ENCODE data around the gene CACNG5. TPM values are rescaled to one million over a fixed set of nuclear protein-coding genes. Genes with fewer than 3 reads are reported as not detected.

CACNG5 gene
- total RNA-seq, 4 donors from 2014 or later, result not detected

DNA sequence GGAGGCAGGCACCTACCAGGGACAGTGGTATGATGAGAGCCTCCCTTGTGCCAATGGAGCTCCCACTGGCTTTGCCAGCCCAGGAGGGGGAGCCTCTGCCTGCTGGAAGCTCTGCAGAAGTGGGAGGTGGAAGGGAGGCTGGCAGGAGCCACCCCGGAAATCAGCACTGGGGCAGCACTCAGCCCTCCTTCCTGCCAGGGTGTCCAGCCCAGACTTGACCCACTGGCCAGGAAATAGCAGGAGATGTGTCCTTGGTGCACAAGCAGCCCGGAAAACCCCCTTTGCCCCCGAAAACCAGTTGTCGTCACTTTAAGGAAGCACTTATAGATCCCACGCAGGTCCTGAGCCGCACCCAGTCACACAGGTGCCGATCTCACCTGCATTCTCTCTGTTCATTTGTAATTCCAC lies 80.3 kb downstream of the CACNG5 start:
- no peak overlapping the region for H3K4me3 ChIP-seq (ENCODE audit: low read depth, poor library complexity, severe bottlenecking)
- DNase-seq (ENCODE audit: low spot score in 2 of 2), result no peak
- intact Hi-C loops (cut with DNase I; ENCODE audit: low total_unique reads), result no loop called here
- no peak for TF ChIP-seq POLR2A (IDR thresholded peaks at IDR 0.05)
- TF ChIP-seq, protein P1, sequence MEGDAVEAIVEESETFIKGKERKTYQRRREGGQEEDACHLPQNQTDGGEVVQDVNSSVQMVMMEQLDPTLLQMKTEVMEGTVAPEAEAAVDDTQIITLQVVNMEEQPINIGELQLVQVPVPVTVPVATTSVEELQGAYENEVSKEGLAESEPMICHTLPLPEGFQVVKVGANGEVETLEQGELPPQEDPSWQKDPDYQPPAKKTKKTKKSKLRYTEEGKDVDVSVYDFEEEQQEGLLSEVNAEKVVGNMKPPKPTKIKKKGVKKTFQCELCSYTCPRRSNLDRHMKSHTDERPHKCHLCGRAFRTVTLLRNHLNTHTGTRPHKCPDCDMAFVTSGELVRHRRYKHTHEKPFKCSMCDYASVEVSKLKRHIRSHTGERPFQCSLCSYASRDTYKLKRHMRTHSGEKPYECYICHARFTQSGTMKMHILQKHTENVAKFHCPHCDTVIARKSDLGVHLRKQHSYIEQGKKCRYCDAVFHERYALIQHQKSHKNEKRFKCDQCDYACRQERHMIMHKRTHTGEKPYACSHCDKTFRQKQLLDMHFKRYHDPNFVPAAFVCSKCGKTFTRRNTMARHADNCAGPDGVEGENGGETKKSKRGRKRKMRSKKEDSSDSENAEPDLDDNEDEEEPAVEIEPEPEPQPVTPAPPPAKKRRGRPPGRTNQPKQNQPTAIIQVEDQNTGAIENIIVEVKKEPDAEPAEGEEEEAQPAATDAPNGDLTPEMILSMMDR (IDR thresholded peaks at IDR 0.05), result no peak
- WGBS, 2 donors, result 39 to 42% methylated on average over 7 of the region's 7 CpGs

DNA sequence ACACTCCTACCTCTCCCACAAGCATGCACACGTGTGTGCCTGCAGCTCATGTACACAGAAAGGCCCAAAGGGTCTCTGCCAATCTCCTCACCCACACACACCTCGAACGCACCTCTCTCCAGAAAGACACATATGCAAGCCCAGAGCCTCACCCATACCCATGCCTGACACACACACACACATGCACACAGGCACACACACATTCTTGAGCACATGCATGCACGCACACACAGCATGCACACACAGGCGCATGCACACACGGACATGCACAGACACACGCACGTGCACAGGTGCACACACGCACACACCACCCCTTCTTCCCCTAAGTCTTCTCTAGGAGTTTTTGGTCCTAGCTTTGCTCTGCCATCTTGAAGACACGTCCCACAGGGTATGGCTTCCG lies 80.9 kb downstream of the CACNG5 start:
- 75 to 84% methylated on average over 11 of the region's 11 CpGs for WGBS, 2 donors
- DNase-seq (ENCODE audit: low spot score in 2 of 2), result no peak
- intact Hi-C loops (cut with DNase I; ENCODE audit: low total_unique reads), result no loop called here
- H3K4me3 ChIP-seq (ENCODE audit: low read depth, poor library complexity, severe bottlenecking), result no peak overlapping the region
- TF ChIP-seq POLR2A (IDR thresholded peaks at IDR 0.05), result no peak
- TF ChIP-seq, protein P1 (IDR thresholded peaks at IDR 0.05), result no peak

DNA sequence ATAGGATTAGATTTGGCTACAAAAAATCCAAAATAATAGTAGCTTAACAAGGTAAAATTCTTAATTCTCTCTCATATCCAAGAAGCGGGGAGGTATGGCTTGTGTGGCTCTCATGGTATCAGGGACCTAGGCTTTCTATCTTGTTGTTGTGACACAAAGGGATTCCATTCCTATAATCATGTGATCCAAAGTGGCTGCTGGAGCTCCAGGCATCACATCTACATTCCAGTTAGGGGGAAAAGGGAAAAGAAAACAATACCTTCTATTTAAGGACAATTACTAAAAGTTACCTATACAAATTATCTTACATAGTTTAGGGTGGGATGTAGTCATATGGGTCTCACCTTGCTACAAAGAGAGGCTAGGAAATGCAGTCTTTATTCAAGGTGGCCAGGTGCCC lies 82.0 kb downstream of the CACNG5 start:
- DNase-seq (ENCODE audit: low spot score in 2 of 2), result no peak
- intact Hi-C loops (cut with DNase I; ENCODE audit: low total_unique reads), result no loop called here
- no peak overlapping the region for H3K4me3 ChIP-seq (ENCODE audit: low read depth, poor library complexity, severe bottlenecking)
- TF ChIP-seq, protein P1 (IDR thresholded peaks at IDR 0.05), result no peak
- TF ChIP-seq POLR2A (IDR thresholded peaks at IDR 0.05), result no peak
- WGBS, 2 donors, result 90 to 97% methylated on average over 1 of the region's 1 CpG

DNA sequence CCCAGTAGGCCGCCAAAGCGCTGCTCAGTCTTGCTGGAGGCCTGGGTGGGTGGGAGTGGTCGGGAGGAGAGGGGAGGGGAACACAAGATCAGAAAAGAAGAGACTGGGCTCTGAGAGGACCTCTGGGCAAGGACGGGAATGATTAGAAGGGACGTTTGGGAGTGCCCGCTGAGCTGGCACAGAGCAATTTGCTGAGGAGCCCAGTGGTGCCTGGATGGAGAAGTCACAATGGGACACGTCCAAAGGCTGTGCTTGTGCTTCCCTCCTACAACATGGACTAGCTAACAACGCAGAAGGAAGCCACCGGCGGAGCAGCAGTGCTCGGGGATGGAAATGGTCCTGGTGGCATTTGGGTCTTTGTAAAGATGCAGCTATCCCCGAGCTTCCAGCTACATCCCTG lies 84.0 kb downstream of the CACNG5 start:
- no peak for TF ChIP-seq POLR2A (IDR thresholded peaks at IDR 0.05)
- TF ChIP-seq, protein P1 (IDR thresholded peaks at IDR 0.05), result no peak
- 84 to 89% methylated on average over 12 of the region's 12 CpGs for WGBS, 2 donors

DNA sequence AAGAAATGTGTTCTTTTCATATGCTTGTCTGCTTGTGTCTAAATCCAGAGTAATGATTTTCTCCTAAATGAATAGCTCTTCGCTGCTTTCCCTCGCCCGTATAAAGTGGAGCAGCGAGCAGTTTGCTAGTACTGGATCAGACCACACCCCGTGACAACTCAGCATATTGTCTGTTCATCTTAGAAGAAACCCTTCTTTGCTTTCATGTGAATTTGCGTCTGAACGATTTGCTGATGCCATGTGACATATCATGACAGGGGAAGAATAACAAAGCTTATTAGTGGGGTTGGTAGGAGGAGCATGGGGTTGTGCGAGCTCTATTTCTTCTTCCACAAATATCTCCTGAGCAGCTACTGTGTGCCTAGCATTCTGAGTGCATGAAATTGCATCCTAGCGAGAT lies 85.5 kb downstream of the CACNG5 start:
- 65 to 77% methylated on average over 9 of the region's 9 CpGs for WGBS, 2 donors
- TF ChIP-seq POLR2A (IDR thresholded peaks at IDR 0.05), result no peak
- TF ChIP-seq, protein P1 (IDR thresholded peaks at IDR 0.05), result no peak

More for the DNA sequence above, 84.0 kb downstream of the CACNG5 start:
- intact Hi-C loops (cut with DNase I; ENCODE audit: low total_unique reads), result no loop called here
- no peak overlapping the region for H3K4me3 ChIP-seq (ENCODE audit: low read depth, poor library complexity, severe bottlenecking)
- no peak for DNase-seq (ENCODE audit: low spot score in 2 of 2)

DNA sequence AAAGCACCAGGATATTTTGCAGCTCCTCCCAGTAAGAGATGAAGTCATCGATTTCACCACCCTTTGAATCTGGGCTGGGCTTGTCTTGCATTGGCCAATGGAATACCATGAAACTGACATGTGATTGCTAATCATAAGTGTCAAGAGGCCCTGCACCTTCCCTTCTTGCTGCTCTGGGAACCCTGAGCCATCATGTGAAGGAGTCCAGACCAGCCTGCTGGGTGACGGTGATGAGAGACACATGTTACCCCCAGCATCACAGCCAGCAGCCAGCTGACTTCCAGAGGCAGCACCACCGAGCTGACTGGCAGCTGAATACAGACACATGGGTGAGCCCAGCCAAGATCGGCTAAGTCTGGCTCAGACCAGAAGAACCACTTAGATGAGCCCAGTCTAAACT lies 86.0 kb downstream of the CACNG5 start:
- WGBS, 2 donors, result 67 to 75% methylated on average over 4 of the region's 4 CpGs
- no peak overlapping the region for H3K4me3 ChIP-seq (ENCODE audit: low read depth, poor library complexity, severe bottlenecking)
- TF ChIP-seq POLR2A (IDR thresholded peaks at IDR 0.05), result no peak
- TF ChIP-seq, protein P1 (IDR thresholded peaks at IDR 0.05), result no peak
- intact Hi-C loops (cut with DNase I; ENCODE audit: low total_unique reads), result no loop called here
- DNase-seq (ENCODE audit: low spot score in 2 of 2), result no peak

More for the DNA sequence above, 85.5 kb downstream of the CACNG5 start:
- H3K4me3 ChIP-seq (ENCODE audit: low read depth, poor library complexity, severe bottlenecking), result no peak overlapping the region
- intact Hi-C loops (cut with DNase I; ENCODE audit: low total_unique reads), result no loop called here
- no peak for DNase-seq (ENCODE audit: low spot score in 2 of 2)
